A172 (cell line): ENCODE results near the gene SLC29A3. TPM values are rescaled to one million over a fixed set of nuclear protein-coding genes. Genes with fewer than 3 reads are reported as not detected.

Experiments
- DNase-seq: peaks from one replicate; pipeline ENCODE4 v3.0.0-alpha.2; 2015; ENCODE audit warnings: low spot score
- total RNA-seq: library from RNA; depleted of rRNA; stranded (reverse); fragments of >200 nt; shearing (Covaris generic); gene quantifications from 2 replicates; pipeline ENCODE4 v1.2.3, GENCODE V29; 2014

The SLC29A3 gene
- total RNA-seq, 1 experiment from 2014 or later = 1.9 TPM

DNA sequence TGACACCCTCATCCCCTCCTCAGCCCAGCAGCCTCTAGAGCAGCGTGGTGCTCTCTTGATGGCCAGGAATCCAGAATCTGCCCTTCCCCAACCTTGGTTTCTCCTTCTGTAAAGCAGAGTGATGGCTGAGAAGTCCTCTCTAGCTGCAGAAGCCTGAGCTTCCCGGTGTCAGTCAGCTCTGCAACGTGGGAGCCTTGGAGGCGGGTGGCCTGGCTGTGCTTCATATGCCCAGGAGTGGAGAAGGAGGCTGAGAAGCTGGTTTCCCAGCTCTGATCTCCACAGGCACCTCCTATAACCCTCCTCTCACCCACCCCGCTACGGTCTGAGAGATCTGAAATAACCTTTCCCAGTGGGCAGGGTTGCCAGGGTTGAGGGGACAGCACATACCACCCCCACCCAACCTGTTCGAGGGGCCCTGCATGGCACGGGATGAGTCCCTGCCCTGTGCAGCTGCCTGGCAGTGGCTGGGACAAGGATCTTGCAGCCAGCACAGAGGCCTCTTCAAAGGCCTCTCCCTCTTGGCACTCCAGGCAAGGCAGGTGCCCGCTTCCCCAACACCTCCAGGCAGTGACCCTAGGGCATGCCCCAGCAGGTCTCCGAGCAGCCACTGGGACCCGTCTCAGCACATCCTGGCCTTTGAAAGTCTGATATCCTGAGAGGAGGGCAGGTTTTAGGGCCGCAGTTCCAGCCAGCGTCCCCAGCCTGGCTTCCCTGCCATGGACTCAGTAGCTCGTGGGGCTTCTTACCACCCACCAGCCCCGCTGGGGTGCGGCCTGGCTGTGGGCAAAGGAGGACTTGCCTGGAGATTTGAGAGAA is 18.3 kb upstream of the SLC29A3 start:
- no peak for DNase-seq

DNA sequence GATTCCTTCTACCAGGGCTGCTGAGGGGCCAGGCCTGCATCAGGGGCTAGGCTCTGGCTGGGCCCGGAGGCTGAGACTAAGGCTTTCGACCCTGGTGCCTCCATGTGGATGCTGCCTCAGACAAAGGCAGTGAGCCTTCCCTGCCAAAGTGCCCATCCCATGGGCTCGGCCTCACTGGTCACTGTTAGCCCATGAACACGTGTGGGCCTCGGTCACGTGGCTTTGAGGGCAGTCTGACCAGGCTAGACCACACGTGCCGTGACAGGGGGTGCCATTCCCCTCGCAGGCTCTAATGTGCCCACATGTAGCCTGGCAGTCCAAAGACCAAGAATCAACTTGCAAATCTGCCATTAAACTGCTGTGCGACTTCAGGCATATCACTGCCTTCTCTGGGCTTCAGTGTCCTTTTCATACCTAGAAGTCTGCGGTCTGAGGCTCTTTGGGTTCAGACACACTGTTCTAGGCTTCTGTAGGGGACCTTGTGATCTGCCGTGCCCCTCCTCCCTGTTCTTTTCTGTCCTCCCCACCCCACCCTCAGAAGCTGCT is 17.6 kb upstream of the SLC29A3 start:
- no peak for DNase-seq

DNA sequence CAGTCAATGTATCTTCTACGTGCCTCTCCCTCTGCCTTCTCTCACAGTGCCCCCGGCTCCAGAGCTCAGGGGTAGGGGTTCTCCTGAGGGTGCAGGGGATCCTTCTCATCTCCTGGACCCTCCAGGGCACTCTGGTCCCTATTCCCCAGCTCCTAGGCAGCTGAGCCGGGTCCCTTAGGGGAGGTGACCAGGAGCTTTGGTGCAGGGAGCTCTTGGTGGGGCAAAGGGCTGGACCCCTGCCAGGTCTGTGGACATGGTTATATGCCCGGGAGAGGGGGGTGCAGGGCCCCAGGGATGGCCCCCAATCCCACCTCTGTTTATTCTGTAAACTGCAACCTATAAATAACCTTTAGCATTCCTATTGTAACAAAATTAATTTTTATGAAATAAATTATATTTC is 16.6 kb upstream of the SLC29A3 start:
- DNase-seq = no peak

DNA sequence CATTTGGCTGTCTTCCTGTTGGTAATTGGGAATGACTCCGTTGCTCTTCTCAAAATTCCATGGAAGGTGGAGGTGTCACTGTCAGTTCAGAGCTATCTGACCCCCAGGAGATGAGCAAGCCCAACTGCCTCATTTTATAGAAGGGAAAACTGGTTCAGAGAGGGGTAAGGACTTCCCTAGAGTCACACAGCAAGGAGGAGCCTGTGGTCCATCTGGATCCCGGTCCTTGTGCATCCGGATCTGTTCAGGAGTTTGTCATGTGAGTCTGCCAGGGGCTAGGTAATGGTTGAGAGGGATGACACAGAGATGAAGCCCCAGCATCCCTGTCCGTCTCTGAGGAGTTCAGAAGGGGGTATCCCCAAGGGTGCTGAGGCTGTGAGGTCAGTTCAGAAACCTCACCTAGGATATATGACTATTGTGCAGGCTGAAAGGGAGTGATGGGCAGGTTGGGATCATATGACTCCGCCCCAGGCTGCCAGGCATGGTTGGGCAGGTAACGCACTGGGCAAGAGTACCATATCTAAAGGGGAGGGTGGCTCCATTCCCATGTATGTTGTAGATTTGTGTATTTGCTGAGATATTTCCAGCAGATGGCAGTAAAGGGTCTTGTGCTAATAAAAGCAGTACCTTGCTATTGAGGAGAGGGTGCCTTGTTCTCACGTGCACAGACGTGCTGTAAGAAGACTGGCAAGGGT is 16.0 kb upstream of the SLC29A3 start:
- peak; percentile 49 for DNase-seq

DNA sequence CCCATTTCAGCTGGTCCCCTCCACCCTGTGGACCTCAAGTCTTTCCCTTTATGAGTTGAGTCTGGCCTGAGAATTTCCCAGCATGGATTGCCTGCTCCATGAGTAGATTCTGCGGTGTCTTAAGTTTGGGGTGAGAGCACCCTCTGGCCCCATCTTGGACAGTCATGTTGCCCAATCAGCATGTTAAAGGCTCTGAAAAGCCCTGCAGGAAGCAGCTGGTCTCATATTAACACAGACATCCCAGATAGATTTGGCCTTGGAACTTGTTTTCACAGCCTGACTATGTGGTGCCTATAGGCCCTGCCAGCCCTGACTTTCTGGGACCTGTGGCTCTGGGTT is 15.5 kb upstream of the SLC29A3 start:
- no peak for DNase-seq

DNA sequence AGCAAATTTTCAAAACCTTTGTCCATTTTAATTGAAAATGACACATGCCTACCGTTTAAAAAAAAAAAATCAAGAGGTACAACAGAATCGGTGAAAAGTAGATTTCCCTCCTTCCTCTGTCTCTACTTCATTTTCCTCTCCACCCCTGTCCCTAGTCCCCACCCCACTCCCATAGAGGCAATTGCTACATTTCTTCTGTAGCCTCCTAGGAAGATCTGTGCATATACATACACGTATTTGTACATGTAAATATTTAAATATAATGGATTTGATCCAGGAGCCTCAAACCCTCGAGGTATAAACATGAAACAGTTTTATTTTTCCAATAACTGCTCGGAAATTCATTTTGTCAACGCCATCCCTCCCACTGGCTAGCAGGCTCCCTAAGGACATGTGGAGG is 14.1 kb upstream of the SLC29A3 start:
- DNase-seq = no peak

DNA sequence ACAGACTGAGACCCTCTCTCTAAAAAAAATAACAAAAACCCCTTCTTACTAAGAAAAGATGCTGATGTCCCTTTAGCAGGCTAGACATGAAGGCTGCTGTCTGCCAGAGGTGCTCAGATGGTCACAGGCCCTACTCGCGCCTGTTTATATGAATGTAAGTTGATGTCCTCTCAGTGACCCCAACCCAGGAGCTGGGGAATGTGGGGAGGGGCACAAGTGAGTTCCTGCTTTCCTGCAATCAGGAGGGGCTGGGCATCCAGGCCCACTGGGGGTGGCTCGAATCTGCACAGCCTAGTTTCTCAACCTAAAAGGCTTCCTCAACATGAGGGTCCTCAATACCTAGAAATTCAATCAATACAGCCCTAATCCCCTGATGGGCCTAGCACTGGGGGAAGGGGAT is 12.1 kb upstream of the SLC29A3 start:
- no peak for DNase-seq

DNA sequence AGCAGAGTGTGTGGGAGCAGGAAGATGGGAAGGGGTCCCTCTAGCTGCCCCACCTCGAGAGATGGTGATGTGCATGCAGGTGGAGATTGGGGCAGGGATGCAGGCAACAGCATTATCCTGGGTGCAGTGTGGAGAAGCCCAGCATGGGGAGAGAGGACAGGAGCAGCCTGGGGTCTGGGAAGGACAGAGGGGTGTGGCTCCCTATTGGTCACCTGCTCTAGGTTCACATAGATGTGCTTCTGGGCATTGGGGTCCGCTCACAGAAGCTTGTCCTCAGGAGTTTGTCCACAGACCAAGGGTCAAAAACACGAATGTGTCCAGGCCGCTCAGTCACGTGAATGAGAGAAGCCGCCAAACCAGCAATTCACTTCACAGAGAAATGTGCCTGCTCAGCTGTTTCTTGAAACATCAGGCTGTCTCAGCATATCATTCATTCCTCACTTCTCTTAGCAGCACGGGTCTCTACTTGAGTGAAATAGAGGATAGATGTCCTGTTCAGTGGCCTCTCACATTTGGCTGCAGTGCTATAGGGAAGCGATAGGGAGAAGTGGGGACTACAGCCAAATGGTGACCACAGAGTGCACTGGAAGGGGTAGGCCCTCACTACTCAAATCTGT is 11.5 kb upstream of the SLC29A3 start:
- no peak for DNase-seq

DNA sequence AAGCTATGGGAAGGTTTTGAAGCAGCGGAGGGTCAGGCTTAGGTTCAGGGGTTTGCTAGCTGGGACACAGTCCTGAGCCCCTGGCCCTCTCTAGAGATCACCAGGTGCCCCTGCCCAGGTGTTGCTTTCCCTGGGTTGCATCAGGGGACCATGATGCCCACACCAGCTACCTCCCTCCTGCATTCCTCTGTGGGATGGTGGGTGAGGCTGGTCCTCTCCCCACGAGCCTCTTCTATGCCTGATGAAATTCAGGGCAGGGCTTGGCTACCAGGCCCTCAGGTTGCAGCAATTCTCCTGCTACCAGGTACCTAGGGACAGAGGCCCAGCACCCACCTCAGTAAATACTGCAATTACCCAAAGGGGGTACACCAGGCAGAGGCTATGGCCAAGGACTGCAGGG is 10.8 kb upstream of the SLC29A3 start:
- DNase-seq = no peak

DNA sequence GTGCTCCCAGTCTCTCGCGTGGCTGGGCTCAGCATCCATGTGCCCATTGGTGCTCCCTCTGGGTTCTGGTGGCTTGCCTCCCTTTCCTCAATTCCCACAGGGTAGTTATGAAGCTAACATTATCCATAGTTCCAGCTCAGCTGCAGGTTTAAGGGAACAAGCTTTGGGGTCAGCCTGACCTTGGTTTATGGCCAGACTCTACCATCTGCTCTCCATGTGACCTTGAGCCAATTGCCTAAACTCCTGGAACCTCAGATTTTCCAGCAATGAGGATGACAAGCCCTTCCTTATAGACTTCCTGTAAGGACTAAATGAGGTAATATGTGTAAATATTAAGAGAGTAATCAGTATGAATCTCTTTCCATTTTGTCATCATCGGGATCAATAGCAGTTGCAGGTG is 10.1 kb upstream of the SLC29A3 start:
- DNase-seq = no peak

DNA sequence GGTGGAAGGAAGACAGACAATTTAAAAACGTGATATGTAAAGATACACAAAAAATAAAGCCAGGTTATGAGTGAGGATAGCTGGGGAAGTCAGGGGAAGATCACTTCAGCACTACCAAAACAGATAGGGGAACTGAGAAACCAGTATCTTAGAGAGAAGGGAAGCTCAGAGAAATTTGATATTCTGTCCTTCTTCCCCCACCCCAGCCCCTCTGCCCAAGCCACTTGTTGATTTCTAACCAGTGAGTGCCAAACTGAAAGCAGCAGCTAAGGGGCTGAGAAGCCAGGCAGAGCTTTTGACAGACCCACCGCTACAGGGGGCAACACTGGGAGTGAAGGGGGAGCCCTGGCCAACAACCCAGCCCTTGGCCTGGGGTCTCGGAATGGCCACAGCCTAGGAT is 9.1 kb upstream of the SLC29A3 start:
- no peak for DNase-seq

DNA sequence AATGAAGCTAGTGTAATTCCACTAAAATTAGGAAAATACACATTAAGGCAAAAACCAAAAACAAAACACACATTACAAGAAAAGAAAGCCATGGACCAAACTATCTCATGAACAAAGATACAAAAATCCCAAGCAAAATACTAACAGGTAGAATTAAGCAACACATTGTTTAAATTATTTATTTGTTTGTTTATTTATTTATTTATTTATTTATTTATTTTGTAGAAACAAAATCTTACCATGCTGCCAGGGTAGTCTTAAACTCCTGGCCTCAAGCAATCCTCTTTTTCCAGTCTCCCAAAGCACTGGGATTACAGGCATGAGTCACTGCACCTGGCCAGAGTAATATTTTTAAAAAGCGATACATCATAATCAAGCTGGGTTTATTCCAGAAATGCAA is 6.8 kb upstream of the SLC29A3 start:
- DNase-seq = no peak

DNA sequence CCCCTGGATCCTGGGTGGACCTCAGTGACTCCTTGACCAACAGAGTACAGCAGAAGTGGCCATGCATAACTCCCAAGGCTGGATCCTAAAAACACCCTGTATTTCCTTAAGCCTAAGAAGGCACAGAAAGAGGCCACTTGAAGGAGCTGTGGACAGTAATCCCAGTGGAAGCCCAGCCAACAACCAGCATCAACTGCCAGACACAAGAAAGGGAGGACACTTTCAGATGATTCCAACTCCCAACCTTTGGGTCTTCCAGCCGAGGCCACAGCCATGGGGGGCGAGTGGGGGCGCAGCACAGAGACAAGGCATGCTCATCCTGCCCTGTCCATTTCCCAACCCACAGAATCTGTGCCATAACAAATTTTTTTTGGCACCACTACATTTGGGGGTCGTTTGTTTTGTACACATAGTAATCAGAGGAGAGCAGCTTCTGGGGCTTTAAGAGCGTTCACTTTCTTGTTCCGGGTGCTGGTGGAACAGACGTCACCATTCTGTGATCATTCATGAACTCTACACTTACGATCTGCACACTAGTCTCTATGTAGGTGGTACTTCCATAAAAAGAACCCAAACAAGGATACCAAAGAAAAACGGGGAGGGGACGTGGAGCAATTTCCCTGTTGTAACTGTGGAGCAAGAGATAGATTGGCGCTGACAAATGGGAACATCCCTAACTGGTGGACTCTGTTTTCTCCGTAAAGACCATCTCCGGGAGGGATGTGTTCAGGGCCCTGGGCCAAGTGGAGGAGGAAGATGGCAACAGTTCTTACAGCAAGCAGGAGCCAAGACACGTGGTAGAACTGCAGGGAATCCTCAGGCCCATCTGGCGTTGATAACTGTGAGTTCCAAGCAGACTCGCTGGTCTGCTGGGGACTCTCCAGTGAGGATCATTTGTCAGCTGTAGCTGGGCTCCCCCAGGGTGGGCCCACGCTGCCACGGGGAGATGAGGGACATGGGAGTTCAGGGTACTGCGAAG is 6.0 kb upstream of the SLC29A3 start:
- DNase-seq = no peak

DNA sequence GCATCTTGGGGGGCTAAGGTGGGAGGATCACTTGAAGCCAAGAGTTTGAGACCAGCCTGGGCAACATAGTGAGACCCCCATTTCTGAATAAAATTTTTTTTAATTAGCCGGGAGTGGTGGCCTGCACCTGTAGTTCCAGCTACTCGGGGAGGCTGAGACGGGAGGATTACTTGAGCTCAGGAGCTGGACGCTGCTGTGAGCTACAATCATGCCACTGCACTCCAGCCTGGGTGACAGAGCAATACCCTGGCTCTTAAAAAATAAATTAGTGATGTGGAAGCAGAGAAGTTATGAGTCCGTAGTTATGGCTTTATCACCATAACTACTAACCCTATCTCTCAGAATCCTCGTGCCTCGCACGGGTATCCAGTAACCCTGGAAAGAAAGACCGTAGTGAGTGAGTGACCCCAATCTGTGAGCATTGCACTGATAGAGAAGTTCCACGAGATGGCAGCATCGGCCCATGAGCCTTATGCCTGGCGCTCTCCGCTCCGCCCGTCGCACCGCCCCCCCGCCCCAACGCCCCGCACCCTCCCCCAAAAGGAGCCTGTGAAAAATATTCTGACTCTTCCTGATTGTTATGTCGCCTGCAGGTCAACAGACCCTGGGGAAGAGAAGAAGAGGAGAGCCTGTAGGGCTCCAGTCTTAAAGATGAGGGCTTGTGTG is 4.9 kb upstream of the SLC29A3 start:
- DNase-seq = peak; percentile 57

DNA sequence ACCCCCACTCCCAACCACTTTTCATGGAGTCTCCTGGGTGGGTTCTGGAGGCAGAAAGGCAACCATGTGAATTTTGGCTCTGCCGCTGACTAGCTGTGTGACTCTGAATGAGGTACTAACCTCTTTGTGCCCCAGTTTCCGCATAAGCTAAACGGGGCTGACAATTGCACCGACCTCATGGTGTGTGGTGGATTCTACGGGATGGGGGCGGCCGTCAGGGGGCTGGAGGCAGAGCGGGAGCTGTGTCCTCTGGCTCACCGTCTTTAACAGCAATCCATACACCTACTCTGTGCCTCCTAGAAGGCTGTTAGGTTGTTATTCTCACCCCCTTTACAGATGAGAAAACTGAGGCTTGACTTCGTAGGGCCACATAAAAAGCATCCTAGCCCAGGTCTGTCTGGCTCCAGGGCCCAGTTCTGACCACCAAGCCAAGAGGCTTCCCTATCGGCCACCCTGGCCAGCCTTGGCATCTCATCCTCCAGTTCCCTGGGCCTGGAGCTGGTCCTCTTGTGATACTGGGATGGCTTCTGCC is 4.3 kb upstream of the SLC29A3 start:
- DNase-seq = no peak

DNA sequence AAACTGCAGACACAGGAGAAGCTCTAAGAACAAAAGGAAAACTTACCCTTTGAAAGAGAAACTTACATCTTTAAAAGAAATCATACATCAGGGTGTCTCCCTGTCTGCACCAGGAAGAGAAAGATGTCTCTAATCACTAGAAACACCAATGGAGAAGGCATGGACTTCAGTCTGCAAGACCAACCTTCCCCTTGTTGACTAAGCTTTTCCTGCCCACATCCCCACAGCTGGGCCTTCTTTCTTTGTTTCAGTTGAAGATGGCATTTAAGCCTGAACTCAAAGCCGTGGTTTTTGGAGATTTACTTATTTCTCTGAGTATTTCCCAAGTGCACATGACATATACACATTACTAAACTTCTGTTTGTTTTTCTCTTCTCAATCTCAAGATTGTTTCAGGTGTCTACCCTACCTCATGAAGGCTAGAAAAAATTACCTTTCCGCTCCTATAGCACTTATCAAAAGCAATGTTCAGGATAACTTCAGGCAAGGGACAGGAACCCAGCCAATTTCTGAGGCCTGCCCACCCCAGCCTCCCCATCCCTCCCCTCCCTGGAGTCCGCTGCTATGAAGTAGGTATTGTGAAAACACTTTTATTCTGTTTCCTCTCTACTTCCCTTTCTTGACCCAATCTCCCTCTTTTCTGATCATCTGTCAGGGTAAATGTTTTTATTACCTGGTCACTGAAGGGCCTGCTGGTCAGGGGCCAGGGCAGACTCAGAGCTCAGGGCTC is 2.8 kb upstream of the SLC29A3 start:
- no peak for DNase-seq

DNA sequence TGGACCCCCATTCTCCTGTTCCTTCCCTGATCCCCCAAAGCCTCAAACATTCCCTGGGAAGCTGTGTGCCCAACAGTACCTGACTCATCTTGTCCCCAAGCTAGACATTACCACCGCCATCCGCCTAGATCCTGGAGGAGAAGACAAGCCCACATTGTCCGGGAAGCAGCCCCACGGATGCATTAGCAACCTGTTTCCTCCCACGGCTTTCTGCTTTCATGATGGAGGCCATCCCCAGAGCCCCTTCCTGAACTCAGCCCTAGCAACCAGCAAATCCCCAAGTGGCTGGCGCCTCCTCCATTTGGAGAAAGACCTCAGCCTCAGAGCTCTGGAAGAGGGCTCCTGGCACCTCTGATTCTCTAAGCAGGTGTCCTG is 2.3 kb upstream of the SLC29A3 start:
- no peak for DNase-seq

DNA sequence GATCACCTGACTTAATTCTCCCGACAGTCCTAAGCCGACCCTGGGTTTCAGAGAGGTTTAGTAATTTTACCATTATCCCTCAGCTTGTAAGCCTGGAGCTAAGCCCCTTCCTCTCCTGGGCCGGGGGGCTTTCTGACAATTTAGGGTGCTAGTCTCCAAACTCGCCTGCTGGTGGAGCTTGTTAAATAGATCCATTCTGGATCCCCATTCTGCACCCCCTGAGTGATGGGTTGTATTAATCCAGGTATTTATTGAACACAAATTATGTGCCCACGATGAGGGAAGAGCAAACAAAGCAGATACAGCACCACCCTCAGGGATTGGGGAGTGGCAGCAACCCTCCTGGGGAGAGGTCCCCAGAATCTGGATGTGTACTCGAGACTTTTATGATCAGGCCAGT is 1.3 kb upstream of the SLC29A3 start:
- DNase-seq = no peak

DNA sequence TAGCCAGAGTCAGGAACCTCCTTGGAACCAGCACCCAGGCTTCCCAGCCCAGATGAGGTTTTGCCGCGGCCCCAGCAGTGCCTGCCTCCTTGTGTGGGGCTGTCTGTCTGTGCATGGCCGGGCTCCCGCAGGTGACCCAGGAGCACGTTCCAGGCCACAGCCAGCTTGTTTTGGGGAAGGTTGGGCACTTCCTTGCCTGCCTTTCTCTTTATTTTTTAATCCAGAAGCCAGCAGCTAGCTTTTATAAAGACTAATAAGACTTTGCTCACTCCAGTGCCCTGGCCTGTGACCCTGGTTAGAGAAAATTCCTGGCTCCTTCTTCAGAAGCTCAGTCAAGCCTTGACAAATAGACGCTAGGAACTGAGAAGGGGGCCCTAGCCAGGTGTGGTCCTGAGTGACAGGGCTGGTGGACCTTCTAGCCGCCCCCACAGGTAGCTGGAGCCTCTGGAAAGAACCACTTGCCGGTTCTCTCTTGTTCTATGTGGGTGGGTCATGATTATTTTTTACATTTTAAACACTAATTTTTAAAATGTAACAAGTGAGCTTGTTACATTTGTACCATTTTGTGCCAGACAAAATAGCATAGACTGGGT is 837 bp downstream of the SLC29A3 start:
- no peak for DNase-seq

DNA sequence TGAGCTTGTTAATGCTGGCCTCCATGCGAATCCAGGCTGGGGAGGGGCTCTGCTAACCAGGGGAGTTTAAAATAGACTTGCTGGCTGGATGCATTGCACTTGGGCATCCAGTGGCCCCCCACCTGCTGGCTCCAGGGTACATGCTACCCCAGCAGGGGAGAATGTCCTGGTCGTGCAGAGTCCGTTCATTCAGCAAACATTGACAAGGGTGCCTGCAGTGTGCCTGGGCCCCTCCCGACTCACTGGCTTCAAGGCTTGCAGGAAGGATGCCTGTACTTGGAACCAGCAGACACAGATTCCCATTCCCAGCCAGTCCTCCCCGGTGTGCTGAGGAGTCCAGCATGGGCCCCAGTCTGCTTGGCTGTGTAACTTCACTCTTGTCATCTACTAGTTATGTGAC is 1.5 kb downstream of the SLC29A3 start:
- DNase-seq = no peak
